ENCODE results near the gene IRAK3.

- TF ChIP-seq, protein P1, sequence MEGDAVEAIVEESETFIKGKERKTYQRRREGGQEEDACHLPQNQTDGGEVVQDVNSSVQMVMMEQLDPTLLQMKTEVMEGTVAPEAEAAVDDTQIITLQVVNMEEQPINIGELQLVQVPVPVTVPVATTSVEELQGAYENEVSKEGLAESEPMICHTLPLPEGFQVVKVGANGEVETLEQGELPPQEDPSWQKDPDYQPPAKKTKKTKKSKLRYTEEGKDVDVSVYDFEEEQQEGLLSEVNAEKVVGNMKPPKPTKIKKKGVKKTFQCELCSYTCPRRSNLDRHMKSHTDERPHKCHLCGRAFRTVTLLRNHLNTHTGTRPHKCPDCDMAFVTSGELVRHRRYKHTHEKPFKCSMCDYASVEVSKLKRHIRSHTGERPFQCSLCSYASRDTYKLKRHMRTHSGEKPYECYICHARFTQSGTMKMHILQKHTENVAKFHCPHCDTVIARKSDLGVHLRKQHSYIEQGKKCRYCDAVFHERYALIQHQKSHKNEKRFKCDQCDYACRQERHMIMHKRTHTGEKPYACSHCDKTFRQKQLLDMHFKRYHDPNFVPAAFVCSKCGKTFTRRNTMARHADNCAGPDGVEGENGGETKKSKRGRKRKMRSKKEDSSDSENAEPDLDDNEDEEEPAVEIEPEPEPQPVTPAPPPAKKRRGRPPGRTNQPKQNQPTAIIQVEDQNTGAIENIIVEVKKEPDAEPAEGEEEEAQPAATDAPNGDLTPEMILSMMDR (IDR thresholded peaks at IDR 0.05; ENCODE audit: poor library complexity), result no peak
- TF ChIP-seq EZH2phosphoT487 (IDR thresholded peaks at IDR 0.05; ENCODE audit: low read depth, severe bottlenecking, unreplicated experiment) (no peak), EZH2 (IDR thresholded peaks at IDR 0.05; ENCODE audit: borderline replicate concordance) (no peak)
Measured at GRCh38 chr12:66280561-66280960, 91.5 kb downstream of the IRAK3 start.
